Tibial nerve (tissue), 4 donors: Measurements from ENCODE around the gene IFI30.

ENCODE experiments used
- CTCF ChIP-seq, 5 experiments: fragments of 200-600 bp in 3 of 5; fragments of 450-650 bp in 2 of 5; sonication (generic) in 3 of 5; IDR thresholded peaks; one replicate each; pipeline ENCODE4 v1.5.1; 2016 to 2019; ENCODE audit warnings: antibody characterized with exemption in 5 of 5, mild to moderate bottlenecking in 3 of 5, moderate library complexity in 2 of 5
- EP300 ChIP-seq, 2 donors: sonication (generic); formaldehyde crosslinking; IDR thresholded peaks; one replicate each; pipeline ENCODE4 v1.6.1; 2017; ENCODE audit warnings: antibody characterized with exemption in 2 of 2, mild to moderate bottlenecking in 1 of 2

DNA sequence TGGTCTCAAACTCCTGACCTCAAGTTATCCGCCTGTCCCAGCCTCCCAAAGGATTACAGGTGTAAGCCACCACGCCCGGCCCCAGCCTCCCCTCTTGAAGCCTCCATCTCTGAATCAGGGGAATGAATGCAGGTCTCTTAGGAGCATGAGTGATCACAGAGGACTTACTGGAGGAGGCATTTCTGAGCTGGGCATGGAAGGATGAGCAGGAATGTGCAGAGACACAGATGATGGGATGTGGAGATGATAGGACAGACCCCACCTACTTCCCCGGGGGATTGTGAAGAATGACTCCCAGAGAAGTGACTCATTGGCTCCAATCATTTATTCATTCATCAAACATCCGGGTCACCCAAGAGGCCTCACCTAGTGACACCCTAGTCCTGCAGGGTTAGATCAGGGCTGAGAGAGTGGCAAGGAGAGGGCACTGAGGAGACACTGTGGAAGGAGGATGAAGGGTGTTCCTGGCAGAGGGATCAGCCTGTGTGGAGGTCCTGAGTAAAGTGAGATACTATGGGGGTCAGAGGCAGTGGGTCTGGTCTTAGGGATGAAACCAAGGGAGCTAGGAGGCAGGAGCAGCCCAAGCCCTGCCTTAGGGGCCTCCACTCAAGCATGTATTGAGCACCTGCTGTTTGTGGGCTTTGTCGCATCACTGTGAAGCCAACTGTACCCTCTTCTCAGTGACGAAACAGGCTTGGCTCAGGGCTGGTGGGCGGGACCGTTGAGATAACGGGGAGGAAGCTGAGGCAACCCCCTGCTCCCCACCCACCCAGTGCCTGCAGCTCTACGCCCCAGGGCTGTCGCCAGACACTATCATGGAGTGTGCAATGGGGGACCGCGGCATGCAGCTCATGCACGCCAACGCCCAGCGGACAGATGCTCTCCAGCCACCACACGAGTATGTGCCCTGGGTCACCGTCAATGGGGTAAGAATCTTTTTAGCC lies 3.0 kb downstream of the IFI30 start:
- TF ChIP-seq EP300 (IDR thresholded peaks at IDR 0.05) (no peak), CTCF (IDR thresholded peaks at IDR 0.05) (no peak)
